MM.1S (cell line): ENCODE measurements around the gene PRKCA.

Source experiments
- DNase-seq: peaks from one replicate; pipeline ENCODE4 v3.0.0-alpha.2; 2015
- H2AFZ ChIP-seq: fragments of 300-600 bp; sonication (generic); 2 replicates; pipeline ENCODE4 v1.6.0; 2016; ENCODE audit warnings: antibody characterized with exemption, low read length
- H3F3A ChIP-seq: fragments of 300-600 bp; sonication (generic); 2 replicates; pipeline ENCODE4 v1.6.1; 2016; ENCODE audit warnings: mild to moderate bottlenecking, antibody characterized with exemption, low read length, moderate library complexity, mixed read lengths; ENCODE audit not compliant: insufficient read depth
- H3K27ac ChIP-seq: fragments of 300-600 bp; sonication (generic); 2 replicates; pipeline ENCODE4 v1.5.1; 2016; ENCODE audit warnings: mild to moderate bottlenecking, low read length
- H3K27me3 ChIP-seq: fragments of 300-600 bp; sonication (generic); replicated peaks from 2 replicates; pipeline ENCODE4 v1.6.0; 2016; ENCODE audit warnings: low read length; ENCODE audit not compliant: insufficient read depth
- H3K36me3 ChIP-seq: fragments of 300-600 bp; sonication (generic); replicated peaks from 2 replicates; pipeline ENCODE4 v1.6.1; 2016; ENCODE audit warnings: mild to moderate bottlenecking, low read length, mixed read lengths; ENCODE audit not compliant: insufficient read depth
- H3K4me1 ChIP-seq: fragments of 300-600 bp; sonication (generic); 2 replicates; pipeline ENCODE4 v1.6.1; 2016; ENCODE audit warnings: low read length, mixed read lengths
- H3K4me2 ChIP-seq: fragments of 300-600 bp; sonication (generic); 2 replicates; pipeline ENCODE4 v1.6.0; 2016; ENCODE audit warnings: low read depth, low read length
- H3K4me3 ChIP-seq: fragments of 300-600 bp; sonication (generic); 2 replicates; pipeline ENCODE4 v1.5.1; 2016; ENCODE audit warnings: low read length, mixed read lengths
- H3K79me2 ChIP-seq: fragments of 300-600 bp; sonication (generic); 2 replicates; pipeline ENCODE4 v1.6.1; 2016; ENCODE audit warnings: mixed run types, low read length, mixed read lengths
- H3K9ac ChIP-seq: fragments of 300-600 bp; sonication (generic); 2 replicates; pipeline ENCODE4 v1.6.1; 2016; ENCODE audit warnings: low read length, mixed read lengths
- H3K9me2 ChIP-seq: fragments of 300-600 bp; sonication (generic); replicated peaks from 2 replicates; pipeline ENCODE4 v1.6.1; 2016; ENCODE audit warnings: mild to moderate bottlenecking, low read length, mixed read lengths; ENCODE audit not compliant: insufficient read depth
- H3K9me3 ChIP-seq: fragments of 300-600 bp; sonication (generic); replicated peaks from 2 replicates; pipeline ENCODE4 v1.6.1; 2016; ENCODE audit warnings: mild to moderate bottlenecking, low read length, mixed read lengths; ENCODE audit not compliant: insufficient read depth
- H4K20me1 ChIP-seq: fragments of 300-600 bp; sonication (generic); 2 replicates; pipeline ENCODE4 v1.6.1; 2016; ENCODE audit warnings: mild to moderate bottlenecking, low read length, moderate library complexity, mixed read lengths; ENCODE audit not compliant: insufficient read depth
- CTCF ChIP-seq: fragments of 300-600 bp; sonication (generic); IDR thresholded peaks from 2 replicates; pipeline ENCODE4 v1.5.1; 2016; ENCODE audit warnings: antibody characterized with exemption, low read length, mixed read lengths
- EZH2 ChIP-seq: fragments of 300-600 bp; sonication (generic); optimal IDR thresholded peaks from 2 replicates; pipeline ENCODE3; 2017; ENCODE audit warnings: low read depth, mild to moderate bottlenecking, antibody characterized with exemption, low read length, mixed read lengths
- EZH2phosphoT487 ChIP-seq: fragments of 300-600 bp; sonication (generic); IDR thresholded peaks from 2 replicates; pipeline ENCODE4 v1.6.1; 2018; ENCODE audit warnings: antibody characterized with exemption, low read length

Gene PRKCA

GRCh38 chr17:66469890-66470289 is 167.5 kb downstream of the PRKCA start:
- DNase-seq, result no peak
- TF ChIP-seq CTCF (no peak), EZH2 (no peak), EZH2phosphoT487 (no peak)
- H3K4me1 ChIP-seq, result peaks cover 16% of the 10 kb centered on the region
- H4K20me1 ChIP-seq, result no peaks in the 10 kb centered on the region
- H3K9me3 ChIP-seq, result no peaks in the 10 kb centered on the region
- H3K4me3 ChIP-seq, result no peak overlapping the region
- no peak overlapping the region for H2AFZ ChIP-seq
- no peak overlapping the region for H3K4me2 ChIP-seq
- no peak overlapping the region for H3K27ac ChIP-seq
- H3K9ac ChIP-seq, result no peak overlapping the region
- no peaks in the 10 kb centered on the region for H3K27me3 ChIP-seq
- H3K79me2 ChIP-seq, result no peaks in the 10 kb centered on the region; the same call in 1 of the 2 replicates
- H3K9me2 ChIP-seq, result no peaks in the 10 kb centered on the region
- H3F3A ChIP-seq, result 0 out of 2 replicates have a peak, but pooled peaks cover 5% of the 10 kb centered on the region
- no peaks in the 10 kb centered on the region for H3K36me3 ChIP-seq

GRCh38 chr17:66472123-66472522 is 169.7 kb downstream of the PRKCA start:
- Histone ChIP-seq H3K9ac (no peak overlapping the region), H3K27ac (no peak overlapping the region), H3K9me3 (no peaks in the 10 kb centered on the region), H3K36me3 (no peaks in the 10 kb centered on the region), H3K27me3 (no peaks in the 10 kb centered on the region), H4K20me1 (no peaks in the 10 kb centered on the region), H3K9me2 (no peaks in the 10 kb centered on the region), H2AFZ (no peak overlapping the region), H3K4me3 (no peak overlapping the region), H3K4me2 (no peak overlapping the region), H3F3A (0 out of 2 replicates have a peak, but pooled peaks cover 5% of the 10 kb centered on the region), H3K4me1 (peaks cover 11% of the 10 kb centered on the region), H3K79me2 (no peaks in the 10 kb centered on the region; the same call in 1 of the 2 replicates)
- DNase-seq, result no peak
- TF ChIP-seq EZH2, result no peak
- no peak for TF ChIP-seq CTCF
- no peak for TF ChIP-seq EZH2phosphoT487

- H3K27ac ChIP-seq, result no peak overlapping the region
- DNase-seq, result no peak
Observed at GRCh38 chr17:66474258-66474657, 171.8 kb downstream of the PRKCA start.

More at GRCh38 chr17:66474258-66474657, 171.8 kb downstream of the PRKCA start:
- Histone ChIP-seq H3K27me3 (no peaks in the 10 kb centered on the region), H3K9ac (no peak overlapping the region), H2AFZ (no peak overlapping the region), H3K4me1 (no peaks in the 10 kb centered on the region), H3F3A (no peaks in the 10 kb centered on the region), H3K36me3 (no peaks in the 10 kb centered on the region), H4K20me1 (no peaks in the 10 kb centered on the region), H3K9me2 (no peaks in the 10 kb centered on the region), H3K9me3 (no peaks in the 10 kb centered on the region), H3K4me3 (no peak overlapping the region), H3K4me2 (no peak overlapping the region), H3K79me2 (no peaks in the 10 kb centered on the region)
- TF ChIP-seq EZH2phosphoT487 (no peak), EZH2 (no peak), CTCF (no peak)
